Fibroblast of skin of right quadriceps (primary cell): ENCODE results near the gene ARHGAP12.
A peak's percentile ranks its signal among the peaks of the same experiment; 100 is the strongest.

ENCODE experiments used
- DNase-seq: peaks from one replicate; pipeline ENCODE4 v3.0.0-alpha.2; 2013

The ARHGAP12 gene

GRCh38 chr10:31871266-31872065 is 57.2 kb downstream of the ARHGAP12 start:
- no peak for DNase-seq

GRCh38 chr10:31867646-31868045 is 61.0 kb downstream of the ARHGAP12 start:
- DNase-seq, result peak; percentile 31

GRCh38 chr10:31866118-31866670 is 62.4 kb downstream of the ARHGAP12 start:
- DNase-seq, result no peak

- DNase-seq, result no peak
Observed at GRCh38 chr10:31864834-31865518, 63.7 kb downstream of the ARHGAP12 start.

DNA sequence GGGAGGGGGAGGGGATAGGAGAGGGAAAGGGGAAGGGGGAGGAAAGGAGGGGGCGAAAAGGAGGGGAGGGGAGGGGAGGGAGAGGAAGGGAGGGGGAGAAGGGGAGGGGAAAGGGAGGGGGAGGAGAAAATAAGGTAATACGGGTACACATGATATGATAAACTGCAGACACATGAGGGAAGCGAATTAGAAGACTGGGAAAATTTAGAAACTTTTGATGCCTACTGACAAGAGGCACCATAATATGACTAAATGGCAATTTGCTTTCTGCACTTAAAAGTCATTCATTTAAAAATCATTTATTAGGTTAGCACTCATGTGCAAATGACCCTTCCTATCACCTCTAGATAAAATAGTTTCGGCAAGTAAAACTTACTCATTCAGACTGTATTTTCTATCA is 73.6 kb downstream of the ARHGAP12 start:
- DNase-seq, result no peak

GRCh38 chr10:31853629-31854028 is 75.0 kb downstream of the ARHGAP12 start:
- DNase-seq, result no peak

DNA sequence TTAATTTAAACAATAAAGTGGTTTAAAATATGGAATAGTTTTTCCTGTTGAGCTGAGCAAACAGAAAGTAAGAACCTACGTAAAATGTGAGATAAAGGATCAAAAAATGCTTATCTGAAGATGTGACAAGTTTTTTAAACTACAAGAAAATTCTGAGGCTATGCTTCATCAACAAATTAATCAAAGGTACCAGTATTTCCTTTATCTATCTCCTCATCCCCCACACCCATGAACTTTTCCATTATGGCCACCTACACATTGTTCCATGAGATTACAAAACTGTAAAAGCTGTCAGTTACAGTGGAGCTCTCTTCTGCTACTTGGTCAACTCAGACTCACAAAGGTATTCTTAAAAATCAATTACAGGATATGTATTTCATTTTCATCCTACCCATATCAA is 77.4 kb downstream of the ARHGAP12 start:
- DNase-seq, result no peak

- no peak for DNase-seq
Observed at GRCh38 chr10:31847515-31847914, 81.1 kb downstream of the ARHGAP12 start.

GRCh38 chr10:31838709-31839108 is 89.9 kb downstream of the ARHGAP12 start:
- DNase-seq, result no peak

- DNase-seq, result no peak
Observed at GRCh38 chr10:31838065-31838464, 90.6 kb downstream of the ARHGAP12 start.

DNA sequence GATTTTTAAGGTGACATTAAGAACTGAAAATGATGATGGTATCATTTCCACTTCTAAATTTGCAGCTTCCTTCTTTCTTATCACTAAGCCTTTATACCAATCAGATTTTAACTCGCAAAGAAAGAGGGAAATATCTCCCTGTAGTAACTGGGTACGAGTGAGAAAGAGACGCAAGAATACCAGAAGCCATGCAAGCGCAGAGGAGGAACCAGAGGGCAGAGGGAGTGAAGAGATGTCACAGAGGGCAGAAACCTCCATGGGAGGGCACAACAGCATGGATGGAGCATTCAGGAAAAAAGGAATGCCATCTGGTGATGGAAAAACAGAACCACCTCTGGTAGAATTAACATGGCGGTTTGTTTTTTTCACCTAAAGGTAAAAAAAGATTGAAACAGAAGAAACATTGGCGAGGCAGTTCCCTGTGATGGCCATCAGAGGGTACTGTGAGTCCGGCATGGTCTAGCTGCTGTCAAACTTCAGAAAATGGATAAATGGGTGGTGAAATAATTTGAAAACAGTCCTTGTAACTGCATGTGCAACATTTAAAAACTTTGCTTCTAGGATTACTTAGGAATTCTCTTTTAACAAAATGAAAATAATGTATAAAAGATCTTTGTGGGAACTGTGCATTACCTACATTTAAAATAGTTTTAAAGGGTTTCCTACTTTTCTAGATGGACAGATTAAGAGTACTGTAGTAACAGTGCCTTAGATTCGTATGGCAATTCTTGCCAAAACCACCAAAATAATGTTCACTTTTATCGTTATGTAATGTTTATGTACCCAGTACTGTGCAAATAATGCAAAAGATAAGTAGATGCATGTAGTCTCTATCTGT is 91.8 kb downstream of the ARHGAP12 start:
- DNase-seq, result peak; percentile 13

- no peak for DNase-seq
Observed at GRCh38 chr10:31833753-31834152, 94.9 kb downstream of the ARHGAP12 start.

GRCh38 chr10:31832261-31832660 is 96.4 kb downstream of the ARHGAP12 start:
- no peak for DNase-seq

- DNase-seq, result peak; percentile 56
Observed at GRCh38 chr10:31830887-31831286, 97.7 kb downstream of the ARHGAP12 start.

DNA sequence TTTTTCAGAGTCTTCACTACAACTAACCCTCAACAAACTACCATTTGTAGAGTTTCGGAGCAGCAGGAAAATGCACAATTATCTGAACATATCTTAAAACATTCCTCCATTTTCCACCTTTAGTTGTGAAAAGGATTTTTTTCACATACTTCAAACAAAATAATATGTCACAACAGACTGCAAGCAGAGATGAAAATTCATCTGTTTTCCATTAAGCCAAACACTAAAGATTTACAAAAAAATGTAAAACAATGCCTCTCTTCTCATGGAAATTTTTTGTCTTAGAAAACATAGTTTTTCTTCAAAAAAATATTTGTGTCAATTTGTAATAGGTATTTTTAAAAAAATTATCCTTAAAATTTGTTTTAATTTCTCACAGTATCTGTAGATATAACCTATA is 98.9 kb downstream of the ARHGAP12 start:
- DNase-seq, result no peak

- no peak for DNase-seq
Observed at GRCh38 chr10:31823358-31823757, 105.3 kb downstream of the ARHGAP12 start.

DNA sequence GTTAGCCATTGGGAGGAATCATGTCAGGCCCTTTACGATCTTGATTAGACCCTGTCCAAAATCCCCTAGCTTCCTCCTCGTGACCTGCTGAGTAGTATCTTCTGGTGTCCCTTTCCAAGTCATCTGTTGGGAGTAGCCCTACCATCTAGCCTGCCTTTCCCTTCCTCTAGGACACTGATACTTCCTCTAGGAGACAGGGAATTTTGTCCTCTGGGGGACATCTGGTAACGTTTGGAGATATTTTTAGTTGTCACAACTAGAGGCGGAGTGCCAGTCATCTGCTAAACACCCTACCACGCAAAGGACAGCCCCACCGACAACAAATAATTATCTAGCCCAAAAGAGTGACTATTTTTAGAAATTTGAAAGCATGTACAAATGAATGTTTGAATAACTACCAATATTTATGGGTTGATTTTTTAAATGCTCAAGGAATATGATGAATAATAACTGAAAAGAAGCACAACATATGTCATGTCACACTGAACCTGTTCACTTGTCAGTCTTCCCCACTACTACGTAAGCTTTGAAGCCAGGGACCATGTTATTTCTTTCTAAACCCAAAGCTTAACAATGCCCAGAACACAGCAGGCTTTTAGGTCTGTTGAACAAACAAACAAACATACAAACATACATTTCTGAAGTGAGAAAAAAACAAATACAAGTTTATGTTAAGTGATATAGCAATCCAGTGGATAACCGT is 105.9 kb downstream of the ARHGAP12 start:
- DNase-seq, result no peak

GRCh38 chr10:31822150-31822549 is 106.5 kb downstream of the ARHGAP12 start:
- DNase-seq, result peak; percentile 10

DNA sequence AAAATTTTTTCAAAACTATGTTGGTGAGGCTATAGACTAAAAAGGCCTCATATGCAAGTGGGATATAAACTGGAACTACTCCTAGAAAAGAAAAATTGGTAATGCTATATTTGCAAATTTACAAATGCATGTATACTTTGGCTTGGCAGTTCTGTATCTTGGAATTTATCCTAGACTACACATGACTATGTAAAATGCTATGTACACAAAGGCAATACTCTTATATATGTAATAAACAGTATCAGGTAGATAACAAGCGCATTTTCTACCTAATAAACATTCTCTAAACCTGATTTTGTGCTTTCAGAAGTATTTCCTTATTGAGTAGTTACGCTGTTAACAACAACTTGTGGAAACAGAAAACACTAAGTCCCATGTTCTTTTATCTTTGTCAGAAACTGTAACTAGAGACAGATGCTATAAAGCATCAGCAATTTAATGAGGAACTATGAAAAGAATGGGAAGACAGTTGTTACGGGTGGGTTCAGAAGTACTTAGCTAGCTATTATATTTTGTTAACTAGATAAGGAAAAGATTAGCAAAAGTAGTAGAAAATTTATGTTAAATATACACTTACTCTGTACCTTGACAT is 107.8 kb downstream of the ARHGAP12 start:
- peak; percentile 23 for DNase-seq

GRCh38 chr10:31820096-31820495 is 108.5 kb downstream of the ARHGAP12 start:
- DNase-seq, result peak; percentile 38

DNA sequence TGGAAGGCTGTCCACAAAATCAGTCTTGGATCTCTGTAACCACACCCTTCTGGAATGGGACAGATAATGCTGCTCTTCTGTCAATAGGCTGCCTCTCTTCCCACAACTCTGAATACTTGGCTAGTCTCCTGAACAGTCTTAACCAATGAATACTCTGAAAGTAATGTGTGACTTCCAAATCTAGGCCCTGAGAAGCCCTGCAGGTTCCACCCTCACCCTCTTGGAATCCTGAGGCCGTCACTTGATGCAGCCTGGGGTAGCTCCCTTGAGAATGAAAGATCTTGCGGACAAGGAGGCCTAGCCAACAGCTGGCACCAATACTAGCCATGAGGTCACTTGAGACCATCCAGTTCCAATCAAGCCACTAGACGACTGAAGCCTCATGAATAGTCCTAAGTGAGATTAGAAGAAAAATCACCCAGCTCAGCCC is 109.2 kb downstream of the ARHGAP12 start:
- DNase-seq, result peak; percentile 41

GRCh38 chr10:31816318-31816717 is 112.3 kb downstream of the ARHGAP12 start:
- DNase-seq, result peak; percentile 91
